22Rv1 (cell line): Measurements from ENCODE around the gene MYH14.

ENCODE experiments used
- CTCF ChIP-seq: fragments of 450-650 bp; IDR thresholded peaks from 2 replicates; pipeline ENCODE4 v1.5.1; 2017; ENCODE audit warnings: mild to moderate bottlenecking
- ZFX ChIP-seq: fragments of 450-650 bp; IDR thresholded peaks from 2 replicates; pipeline ENCODE4 v1.6.1; 2017; ENCODE audit warnings: antibody characterized with exemption, borderline replicate concordance

GRCh38 chr19:50320596-50320995 is 117.2 kb downstream of the MYH14 start:
- no peak for TF ChIP-seq CTCF
- no peak for TF ChIP-seq ZFX
